ENCODE measurements around the gene DBP. TPM values are rescaled to one million over a fixed set of nuclear protein-coding genes. Genes with fewer than 3 reads are reported as not detected.

DBP gene
- total and polyA plus RNA-seq, 9 donors = 19.7 to 69.8 (median 29.0) TPM

GRCh38 chr19:48624067-48624594, 13.0 kb downstream of the DBP start:
- H3K4me3 ChIP-seq = peak overlapping the region; percentile 46
- peaks cover 3% of the 10 kb centered on the region for H3K4me1 ChIP-seq (ENCODE audit: insufficient read depth)
- peak; percentile 98 to 99 (median 98) for DNase-seq
- TF ChIP-seq POLR2A (IDR thresholded peaks at IDR 0.05) (peak; percentile 33), EP300 (IDR thresholded peaks at IDR 0.05) (no peak)
- 1% methylated on average over 37 to 40 of the region's 40 CpGs for WGBS, 3 donors
- peak overlapping the region; percentile 69 to 83 for H3K27ac ChIP-seq
- H3K36me3 ChIP-seq = no peaks in the 10 kb centered on the region
- no peaks in the 10 kb centered on the region for H3K9me3 ChIP-seq
- H3K27me3 ChIP-seq = no peaks in the 10 kb centered on the region
- intact Hi-C loops (cut with DNase I) = no loop called here

DNA sequence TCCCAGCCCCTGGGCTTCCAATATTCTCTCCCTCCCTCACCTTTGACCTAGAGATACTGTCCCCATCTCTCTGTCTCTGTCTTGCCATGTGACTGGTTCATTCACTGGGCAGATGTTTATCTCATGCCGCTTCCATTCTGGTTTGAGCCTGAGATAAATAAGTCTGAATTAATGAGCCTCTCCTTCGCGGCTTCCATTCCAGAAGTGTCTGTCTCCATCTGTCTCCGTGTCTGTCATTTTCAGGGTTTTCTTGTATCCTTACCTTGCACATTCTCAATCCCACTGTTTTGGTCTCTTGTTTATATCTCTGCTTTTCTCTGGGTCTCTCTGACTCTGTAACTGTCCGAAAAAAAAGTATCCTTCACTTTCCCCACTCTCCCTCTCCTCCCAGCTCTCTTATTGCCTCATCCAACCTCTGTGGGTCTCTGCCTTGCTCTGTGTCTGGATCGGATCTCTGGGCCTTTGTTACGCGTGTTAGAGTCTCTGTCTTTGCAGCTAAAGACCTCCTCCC, 13.6 kb downstream of the DBP start:
- Histone ChIP-seq H3K27me3 (no peaks in the 10 kb centered on the region), H3K4me3 (no peak overlapping the region), H3K27ac (peak overlapping the region; percentile 56 to 69), H3K4me1 (ENCODE audit: insufficient read depth) (peaks cover 3% of the 10 kb centered on the region), H3K9me3 (no peaks in the 10 kb centered on the region), H3K36me3 (no peaks in the 10 kb centered on the region)
- WGBS, 3 donors = 11 to 13% (median 12%) methylated on average over 8 of the region's 8 CpGs
- TF ChIP-seq POLR2A (IDR thresholded peaks at IDR 0.05) (no peak), EP300 (IDR thresholded peaks at IDR 0.05) (no peak), CTCF (IDR thresholded peaks at IDR 0.05) (no peak)
- intact Hi-C loops (cut with DNase I) = no loop called here
- DNase-seq = peak in 2 of 5 donors; percentile 13 to 19

DNA sequence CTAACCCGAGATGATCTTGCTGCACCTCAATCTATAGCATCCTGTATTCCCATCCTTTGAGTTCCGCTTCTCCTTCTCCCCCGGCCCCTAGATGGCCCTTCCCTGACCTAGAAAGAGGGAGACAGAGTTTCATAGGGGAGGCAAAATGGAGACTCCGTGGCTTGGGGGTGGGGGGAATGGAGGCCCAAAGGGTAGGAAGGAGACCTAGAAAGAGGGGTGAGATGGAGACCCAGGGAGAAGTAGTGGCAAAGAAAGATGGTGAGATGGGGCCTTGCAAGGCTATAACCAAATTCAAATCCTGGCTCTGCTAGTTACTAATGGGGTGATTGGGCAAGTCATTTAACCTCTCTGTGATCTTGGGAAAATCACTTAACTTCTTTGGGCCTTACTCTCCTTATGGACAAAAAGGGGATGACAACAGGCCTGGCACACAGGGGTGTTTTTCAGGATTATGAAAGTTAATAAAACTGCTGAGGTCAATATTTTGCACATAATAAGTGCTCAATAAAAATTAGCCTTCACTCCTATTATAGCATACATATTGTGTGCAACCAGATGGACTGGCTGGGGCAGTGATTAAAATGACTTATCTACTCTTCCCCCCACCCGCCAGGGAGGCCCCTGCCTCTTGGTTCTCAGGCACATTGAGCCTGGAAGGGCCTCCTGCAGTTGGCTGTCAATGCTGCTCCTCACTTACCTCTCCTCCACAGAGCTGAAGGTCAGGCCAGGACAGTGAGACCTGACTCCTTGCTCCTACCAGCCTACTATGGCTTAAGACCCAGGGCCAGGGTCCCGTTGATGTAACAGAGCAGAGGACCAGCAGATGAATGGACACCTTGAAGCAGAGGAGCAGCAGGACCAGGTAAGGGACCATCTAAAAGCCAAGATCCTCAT, 17.2 kb downstream of the DBP start:
- Histone ChIP-seq H3K9me3 (no peaks in the 10 kb centered on the region), H3K27me3 (no peaks in the 10 kb centered on the region), H3K4me3 (peak overlapping the region; percentile 52), H3K36me3 (no peaks in the 10 kb centered on the region), H3K4me1 (ENCODE audit: insufficient read depth) (peaks cover 7% of the 10 kb centered on the region), H3K27ac (peak overlapping the region; percentile 5 to 91)
- TF ChIP-seq CTCF (IDR thresholded peaks at IDR 0.05) = peak in 2 of 3 donors; percentile 14 to 24
- TF ChIP-seq EP300 (IDR thresholded peaks at IDR 0.05) = no peak
- intact Hi-C loops (cut with DNase I) = loop anchor here in 2 of 4 donors (10.0 kb wide), 2 partner anchors 135 to 295 kb away; partner anchors contain the start of gene EMP3 (in 1 of the 2)
- peak in 2 of 5 donors; percentile 29 to 42 for DNase-seq
- WGBS, 3 donors = 24 to 32% (median 30%) methylated on average over 6 of the region's 6 CpGs

GRCh38 chr19:48618916-48619691, 18.1 kb downstream of the DBP start, which contains the start of the genes RPL18 and SPHK2:
RPL18 (minus strand) TSS chr19:48619178; CDS start chr19:48619143, 35 bp downstream.
SPHK2 (plus strand) TSS chr19:48619506; CDS start chr19:48620515, 1,009 bp downstream.
- peak within 1 kb of the TSS; percentile 54 to 91 for H3K27ac ChIP-seq
- peak; percentile 96 to 98 (median 98) for DNase-seq
- H3K27me3 ChIP-seq = no peaks in the 10 kb centered on the region
- TF ChIP-seq POLR2A (IDR thresholded peaks at IDR 0.05) (peak; percentile 91), EP300 (IDR thresholded peaks at IDR 0.05) (peak; percentile 70), CTCF (IDR thresholded peaks at IDR 0.05) (peak in 2 of 3 donors; percentile 33)
- H3K9me3 ChIP-seq = no peaks in the 10 kb centered on the region
- WGBS, 3 donors = 0 to 1% (median 0%) methylated on average over 59 to 69 of the region's 69 CpGs
- intact Hi-C loops (cut with DNase I) = loop anchor here in 2 of 4 donors (10.0 kb wide), 2 partner anchors 134 to 294 kb away; partner anchors contain the start of gene EMP3 (in 1 of the 2)
- peak within 1 kb of the TSS; percentile 74 for H3K4me3 ChIP-seq
- no peaks in the 10 kb centered on the region for H3K36me3 ChIP-seq
- H3K4me1 ChIP-seq (ENCODE audit: insufficient read depth) = peaks cover 7% of the 10 kb centered on the region

Measured in ovary (tissue), 9 donors.